ENCODE results near the gene SLC6A1. TPM values are rescaled to one million over a fixed set of nuclear protein-coding genes. Genes with fewer than 3 reads are reported as not detected.

SLC6A1 gene
- total RNA-seq, 2 experiments from 2014 or later = not detected

DNA sequence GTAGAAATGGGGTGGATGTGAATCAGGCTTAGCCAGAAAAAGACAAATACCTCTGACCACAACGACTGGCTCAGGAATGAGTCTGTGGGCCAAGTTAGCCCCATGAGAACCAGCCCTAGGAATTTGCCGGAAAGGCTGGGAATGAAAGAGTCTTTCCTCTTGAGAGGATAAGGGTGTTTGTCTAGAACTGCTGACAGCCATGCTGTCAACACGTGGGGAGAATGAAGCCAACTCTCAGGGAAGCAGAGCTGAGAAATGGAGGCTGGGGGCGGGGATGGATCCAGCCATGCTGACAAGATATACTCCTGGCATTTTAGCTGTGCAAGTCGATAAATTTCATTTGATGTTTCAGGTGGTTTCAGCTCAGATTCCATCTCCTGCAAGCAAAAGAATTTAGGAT is 10.6 kb upstream of the SLC6A1 start:
- H3K4me1 Mint-ChIP-seq (ENCODE audit: low read depth) = peaks cover 9% of the 10 kb centered on the region
- POLR2A ChIA-PET = no interaction called here
- TF ChIP-seq, protein P1, sequence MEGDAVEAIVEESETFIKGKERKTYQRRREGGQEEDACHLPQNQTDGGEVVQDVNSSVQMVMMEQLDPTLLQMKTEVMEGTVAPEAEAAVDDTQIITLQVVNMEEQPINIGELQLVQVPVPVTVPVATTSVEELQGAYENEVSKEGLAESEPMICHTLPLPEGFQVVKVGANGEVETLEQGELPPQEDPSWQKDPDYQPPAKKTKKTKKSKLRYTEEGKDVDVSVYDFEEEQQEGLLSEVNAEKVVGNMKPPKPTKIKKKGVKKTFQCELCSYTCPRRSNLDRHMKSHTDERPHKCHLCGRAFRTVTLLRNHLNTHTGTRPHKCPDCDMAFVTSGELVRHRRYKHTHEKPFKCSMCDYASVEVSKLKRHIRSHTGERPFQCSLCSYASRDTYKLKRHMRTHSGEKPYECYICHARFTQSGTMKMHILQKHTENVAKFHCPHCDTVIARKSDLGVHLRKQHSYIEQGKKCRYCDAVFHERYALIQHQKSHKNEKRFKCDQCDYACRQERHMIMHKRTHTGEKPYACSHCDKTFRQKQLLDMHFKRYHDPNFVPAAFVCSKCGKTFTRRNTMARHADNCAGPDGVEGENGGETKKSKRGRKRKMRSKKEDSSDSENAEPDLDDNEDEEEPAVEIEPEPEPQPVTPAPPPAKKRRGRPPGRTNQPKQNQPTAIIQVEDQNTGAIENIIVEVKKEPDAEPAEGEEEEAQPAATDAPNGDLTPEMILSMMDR (IDR thresholded peaks at IDR 0.05) = no peak
- Histone ChIP-seq H3K9me3 (ENCODE audit: control insufficient read depth in 1 of 2, insufficient read depth in 1 of 2, low read length in 2 of 2) (no peaks in the 10 kb centered on the region), H3K27me3 (ENCODE audit: control insufficient read depth in 1 of 2, insufficient read depth in 2 of 2, low read length in 2 of 2) (peaks cover 0 to 6% of the 10 kb centered on the region in 2 experiments), H3K4me1 (ENCODE audit: insufficient read depth, low read length) (no peaks in the 10 kb centered on the region), H3K27ac (ENCODE audit: low read depth in 1 of 2, low read length in 2 of 2) (no peak overlapping the region), H3K36me3 (ENCODE audit: insufficient read depth, low read length) (no peaks in the 10 kb centered on the region), H3K4me3 (ENCODE audit: low read length) (no peak overlapping the region)
- H3K27ac Mint-ChIP-seq = no peak overlapping the region
- no peak overlapping the region for H3K4me3 Mint-ChIP-seq
- DNase-seq (no peak), ATAC-seq (ENCODE audit: poor library complexity) (no peak)
- intact Hi-C loops (cut with DNase I, micrococcal nuclease) = no loop called here
- peaks cover 2% of the 10 kb centered on the region for H3K9me3 Mint-ChIP-seq
- CTCF ChIA-PET = no interaction called here
- no peaks in the 10 kb centered on the region for H3K36me3 Mint-ChIP-seq (ENCODE audit: low read depth)
- peaks cover 29% of the 10 kb centered on the region for H3K27me3 Mint-ChIP-seq

- Mint-ChIP-seq H3K4me3 (no peak overlapping the region), H3K4me1 (ENCODE audit: low read depth) (peaks cover 9% of the 10 kb centered on the region), H3K36me3 (ENCODE audit: low read depth) (no peaks in the 10 kb centered on the region), H3K27ac (no peak overlapping the region), H3K27me3 (peaks cover 23% of the 10 kb centered on the region), H3K9me3 (peaks cover 2% of the 10 kb centered on the region)
- ChIA-PET POLR2A (no interaction called here), CTCF (interaction anchor here (1.3 kb wide), 1 partner anchor 8 kb away, joined by 3 read pairs; no protein-coding TSS in a partner anchor)
- Histone ChIP-seq H3K9me3 (ENCODE audit: control insufficient read depth in 1 of 2, insufficient read depth in 1 of 2, low read length in 2 of 2) (no peaks in the 10 kb centered on the region), H3K4me1 (ENCODE audit: insufficient read depth, low read length) (no peaks in the 10 kb centered on the region), H3K36me3 (ENCODE audit: insufficient read depth, low read length) (no peaks in the 10 kb centered on the region), H3K27me3 (ENCODE audit: control insufficient read depth in 1 of 2, insufficient read depth in 2 of 2, low read length in 2 of 2) (peaks cover 0 to 6% of the 10 kb centered on the region in 2 experiments), H3K27ac (ENCODE audit: low read depth in 1 of 2, low read length in 2 of 2) (no peak overlapping the region), H3K4me3 (ENCODE audit: low read length) (no peak overlapping the region)
- intact Hi-C loops (cut with DNase I, micrococcal nuclease) = no loop called here
- TF ChIP-seq, protein P1 (IDR thresholded peaks at IDR 0.05) = no peak
- ATAC-seq (ENCODE audit: poor library complexity) (no peak), DNase-seq (no peak)
These were observed 9.8 kb upstream of the SLC6A1 start for GRCh38 chr3:10982782-10983181.

DNA sequence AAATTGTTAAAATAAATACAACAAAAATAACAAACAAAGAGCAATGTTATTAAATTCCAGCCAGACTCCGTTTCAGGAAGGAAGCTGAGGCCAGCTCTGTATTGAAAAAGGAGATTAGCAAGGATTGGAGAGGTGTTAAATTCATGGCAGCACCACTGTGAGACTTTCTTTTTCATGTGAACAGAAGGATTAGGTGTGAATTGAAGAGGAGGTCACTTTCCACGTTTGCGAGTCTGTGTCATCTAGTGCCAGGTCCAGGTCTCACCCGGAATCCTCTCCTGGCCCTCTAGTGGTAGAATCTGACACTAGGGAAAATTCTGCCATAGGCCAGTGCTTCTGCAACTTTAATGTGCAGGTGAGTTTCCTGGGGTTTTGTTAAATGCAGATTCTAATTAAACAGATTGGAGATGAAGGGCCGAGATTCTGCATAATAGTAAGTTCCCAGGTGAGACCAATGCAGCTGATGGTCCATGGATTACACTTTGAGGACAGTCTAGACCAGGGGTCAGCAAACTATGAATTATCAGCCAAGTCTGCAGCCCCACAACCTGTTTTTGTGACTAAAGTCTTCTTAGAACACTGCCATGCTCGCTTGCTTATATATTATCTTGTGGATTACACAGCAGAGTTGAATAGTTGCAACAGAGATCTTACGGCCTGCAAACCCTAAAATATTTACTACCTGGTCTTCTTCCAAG is 9.2 kb upstream of the SLC6A1 start:
- ATAC-seq (ENCODE audit: poor library complexity) = no peak
- intact Hi-C loops (cut with DNase I, micrococcal nuclease) = no loop called here
- CTCF ChIA-PET = interaction anchor here (1.3 kb wide), 1 partner anchor 8 kb away, joined by 3 read pairs; no protein-coding TSS in a partner anchor
- no peak overlapping the region for H3K4me3 Mint-ChIP-seq
- Histone ChIP-seq H3K36me3 (ENCODE audit: insufficient read depth, low read length) (no peaks in the 10 kb centered on the region), H3K27ac (ENCODE audit: low read depth in 1 of 2, low read length in 2 of 2) (no peak overlapping the region), H3K27me3 (ENCODE audit: control insufficient read depth in 1 of 2, insufficient read depth in 2 of 2, low read length in 2 of 2) (peaks cover 0 to 6% of the 10 kb centered on the region in 2 experiments), H3K4me1 (ENCODE audit: insufficient read depth, low read length) (no peaks in the 10 kb centered on the region), H3K4me3 (ENCODE audit: low read length) (no peak overlapping the region), H3K9me3 (ENCODE audit: control insufficient read depth in 1 of 2, insufficient read depth in 1 of 2, low read length in 2 of 2) (no peaks in the 10 kb centered on the region)
- peaks cover 2% of the 10 kb centered on the region for H3K9me3 Mint-ChIP-seq
- TF ChIP-seq, protein P1 (IDR thresholded peaks at IDR 0.05) = peak; percentile 63
- H3K27me3 Mint-ChIP-seq = peaks cover 18% of the 10 kb centered on the region
- H3K4me1 Mint-ChIP-seq (ENCODE audit: low read depth) = peaks cover 9% of the 10 kb centered on the region
- peak in 4 of 14 experiments; percentile 6 to 26 (median 13) for DNase-seq
- POLR2A ChIA-PET = no interaction called here
- H3K27ac Mint-ChIP-seq = no peak overlapping the region
- no peaks in the 10 kb centered on the region for H3K36me3 Mint-ChIP-seq (ENCODE audit: low read depth)

Data from CD4-positive, alpha-beta T cell (primary cell).